ENCODE results near the gene LAIR1.
"Not testable (repeated sequence)": the region's sequence is repeated elsewhere in the genome, so short reads cannot be mapped to it uniquely, and the experiment has no call there.

The LAIR1 gene

GRCh38 chr19:54364775-54365257 lies at the start of gene LAIR1:
LAIR1 (minus strand) TSS chr19:54364931; CDS start chr19:54364804, 127 bp downstream.
- DNase-seq (ENCODE audit: low read depth in 1 of 2, low spot score in 1 of 2): peak; percentile 20 to 27

GRCh38 chr19:54414156-54414555 lies 49.4 kb upstream of the LAIR1 start:
- no peak for DNase-seq (ENCODE audit: low read depth in 1 of 2, low spot score in 1 of 2)

GRCh38 chr19:54412877-54413276 lies 48.1 kb upstream of the LAIR1 start:
- no peak for DNase-seq (ENCODE audit: low read depth in 1 of 2, low spot score in 1 of 2)

GRCh38 chr19:54411033-54411432 lies 46.3 kb upstream of the LAIR1 start:
- no peak for DNase-seq (ENCODE audit: low read depth in 1 of 2, low spot score in 1 of 2)

GRCh38 chr19:54408456-54409026 lies 43.8 kb upstream of the LAIR1 start:
- DNase-seq (ENCODE audit: low read depth in 1 of 2, low spot score in 1 of 2): no peak

GRCh38 chr19:54407780-54408179 lies 43.0 kb upstream of the LAIR1 start:
- no peak for DNase-seq (ENCODE audit: low read depth in 1 of 2, low spot score in 1 of 2)

GRCh38 chr19:54405628-54406027 lies 40.9 kb upstream of the LAIR1 start:
- DNase-seq (ENCODE audit: low read depth in 1 of 2, low spot score in 1 of 2): no peak

- no peak for DNase-seq (ENCODE audit: low read depth in 1 of 2, low spot score in 1 of 2)
Measured at GRCh38 chr19:54403054-54403453, 38.3 kb upstream of the LAIR1 start.

GRCh38 chr19:54400913-54401312 lies 36.2 kb upstream of the LAIR1 start:
- DNase-seq (ENCODE audit: low read depth in 1 of 2, low spot score in 1 of 2): no peak

GRCh38 chr19:54399189-54399588 lies 34.5 kb upstream of the LAIR1 start:
- no peak for DNase-seq (ENCODE audit: low read depth in 1 of 2, low spot score in 1 of 2)

GRCh38 chr19:54395685-54396084 lies 31.0 kb upstream of the LAIR1 start:
- DNase-seq (ENCODE audit: low read depth in 1 of 2, low spot score in 1 of 2): no peak

GRCh38 chr19:54393381-54393780 lies 28.6 kb upstream of the LAIR1 start:
- DNase-seq (ENCODE audit: low read depth in 1 of 2, low spot score in 1 of 2): no peak

- no peak for DNase-seq (ENCODE audit: low read depth in 1 of 2, low spot score in 1 of 2)
Measured at GRCh38 chr19:54392105-54392504, 27.4 kb upstream of the LAIR1 start.

GRCh38 chr19:54391589-54392061 lies 26.9 kb upstream of the LAIR1 start:
- no peak for DNase-seq (ENCODE audit: low read depth in 1 of 2, low spot score in 1 of 2)

GRCh38 chr19:54390942-54391577 lies 26.3 kb upstream of the LAIR1 start:
- peak; percentile 25 to 45 for DNase-seq (ENCODE audit: low read depth in 1 of 2, low spot score in 1 of 2)

GRCh38 chr19:54389553-54389952 lies 24.8 kb upstream of the LAIR1 start:
- no peak for DNase-seq (ENCODE audit: low read depth in 1 of 2, low spot score in 1 of 2)

- DNase-seq (ENCODE audit: low read depth in 1 of 2, low spot score in 1 of 2): no peak
Measured at GRCh38 chr19:54388802-54389139, 24.0 kb upstream of the LAIR1 start.

GRCh38 chr19:54387991-54388801 lies 23.5 kb upstream of the LAIR1 start:
- DNase-seq (ENCODE audit: low read depth in 1 of 2, low spot score in 1 of 2): peak; percentile 10 to 33

GRCh38 chr19:54383330-54383729 lies 18.6 kb upstream of the LAIR1 start:
- DNase-seq (ENCODE audit: low read depth in 1 of 2, low spot score in 1 of 2): no peak

GRCh38 chr19:54382041-54382440 lies 17.3 kb upstream of the LAIR1 start:
- not testable (repeated sequence) for DNase-seq (ENCODE audit: low read depth in 1 of 2, low spot score in 1 of 2)

GRCh38 chr19:54380897-54381296 lies 16.2 kb upstream of the LAIR1 start:
- no peak for DNase-seq (ENCODE audit: low read depth in 1 of 2, low spot score in 1 of 2)

- DNase-seq (ENCODE audit: low read depth in 1 of 2, low spot score in 1 of 2): no peak
Measured at GRCh38 chr19:54379187-54379678, 14.5 kb upstream of the LAIR1 start.
